Measurements from ENCODE around the gene IDH3G. TPM values are rescaled to one million over a fixed set of nuclear protein-coding genes. Genes with fewer than 3 reads are reported as not detected.
"Not testable (repeated sequence)": the region's sequence is repeated elsewhere in the genome, so short reads cannot be mapped to it uniquely, and the experiment has no call there.

Gene IDH3G
- total RNA-seq, 1 donor from 2014 or later = 80.6 TPM

DNA sequence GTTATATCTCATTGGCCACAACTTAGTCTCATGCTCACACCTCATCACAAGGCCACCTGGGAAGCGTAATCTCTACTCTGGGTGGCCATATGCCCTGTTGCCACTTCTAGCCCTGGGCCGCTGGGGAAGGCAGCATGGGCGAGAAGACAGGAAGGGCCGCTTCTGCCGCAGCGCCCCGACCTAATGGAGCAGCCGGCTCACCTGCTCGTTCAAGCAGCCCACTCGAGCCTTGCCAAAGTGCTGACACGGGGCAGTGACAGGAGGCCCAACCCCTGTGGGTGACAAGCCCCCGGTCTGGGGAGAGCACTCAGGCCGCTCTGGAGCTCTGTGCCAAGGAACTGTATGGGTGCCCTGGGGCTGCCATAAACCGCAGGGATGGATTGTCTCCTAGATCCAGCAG is 52.1 kb downstream of the IDH3G start:
- not testable (repeated sequence) for DNase-seq (ENCODE audit: low read depth); H3K27me3 ChIP-seq (ENCODE audit: control insufficient read depth, insufficient read depth, low read length); H3K4me3 ChIP-seq (ENCODE audit: low read depth, low read length); H3K36me3 ChIP-seq (ENCODE audit: control insufficient read depth, insufficient read depth, low read length)

DNA sequence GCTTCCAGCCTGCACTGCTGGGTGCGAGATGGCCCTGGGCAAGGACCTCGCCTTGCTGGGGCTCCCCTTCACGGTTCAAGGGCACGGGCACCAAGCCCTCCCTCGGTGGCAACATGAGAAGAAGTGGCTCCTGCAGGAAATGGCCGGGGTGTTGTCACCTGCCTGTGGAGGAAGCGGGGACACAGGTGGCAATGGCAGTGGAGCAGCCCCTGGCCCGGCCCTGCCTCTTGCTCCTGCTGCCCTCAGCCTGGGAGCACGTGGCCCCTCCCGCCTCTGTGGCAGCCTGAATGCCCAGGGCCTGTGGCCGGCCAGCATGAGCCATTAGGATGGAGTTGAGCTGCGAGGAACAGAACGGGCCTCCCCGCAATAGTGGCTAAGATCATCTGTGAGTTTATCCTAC is 52.7 kb downstream of the IDH3G start:
- TF ChIP-seq, protein P1, sequence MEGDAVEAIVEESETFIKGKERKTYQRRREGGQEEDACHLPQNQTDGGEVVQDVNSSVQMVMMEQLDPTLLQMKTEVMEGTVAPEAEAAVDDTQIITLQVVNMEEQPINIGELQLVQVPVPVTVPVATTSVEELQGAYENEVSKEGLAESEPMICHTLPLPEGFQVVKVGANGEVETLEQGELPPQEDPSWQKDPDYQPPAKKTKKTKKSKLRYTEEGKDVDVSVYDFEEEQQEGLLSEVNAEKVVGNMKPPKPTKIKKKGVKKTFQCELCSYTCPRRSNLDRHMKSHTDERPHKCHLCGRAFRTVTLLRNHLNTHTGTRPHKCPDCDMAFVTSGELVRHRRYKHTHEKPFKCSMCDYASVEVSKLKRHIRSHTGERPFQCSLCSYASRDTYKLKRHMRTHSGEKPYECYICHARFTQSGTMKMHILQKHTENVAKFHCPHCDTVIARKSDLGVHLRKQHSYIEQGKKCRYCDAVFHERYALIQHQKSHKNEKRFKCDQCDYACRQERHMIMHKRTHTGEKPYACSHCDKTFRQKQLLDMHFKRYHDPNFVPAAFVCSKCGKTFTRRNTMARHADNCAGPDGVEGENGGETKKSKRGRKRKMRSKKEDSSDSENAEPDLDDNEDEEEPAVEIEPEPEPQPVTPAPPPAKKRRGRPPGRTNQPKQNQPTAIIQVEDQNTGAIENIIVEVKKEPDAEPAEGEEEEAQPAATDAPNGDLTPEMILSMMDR (IDR thresholded peaks at IDR 0.05; ENCODE audit: insufficient read depth, low read length, poor library complexity, severe bottlenecking) = no peak
- H3K36me3 ChIP-seq (ENCODE audit: control insufficient read depth, insufficient read depth, low read length) = no peaks in the 10 kb centered on the region
- peaks cover 2% of the 10 kb centered on the region for H3K27me3 ChIP-seq (ENCODE audit: control insufficient read depth, insufficient read depth, low read length)
- no peak for DNase-seq (ENCODE audit: low read depth)
- H3K4me3 ChIP-seq (ENCODE audit: low read depth, low read length) = no peak overlapping the region

DNA sequence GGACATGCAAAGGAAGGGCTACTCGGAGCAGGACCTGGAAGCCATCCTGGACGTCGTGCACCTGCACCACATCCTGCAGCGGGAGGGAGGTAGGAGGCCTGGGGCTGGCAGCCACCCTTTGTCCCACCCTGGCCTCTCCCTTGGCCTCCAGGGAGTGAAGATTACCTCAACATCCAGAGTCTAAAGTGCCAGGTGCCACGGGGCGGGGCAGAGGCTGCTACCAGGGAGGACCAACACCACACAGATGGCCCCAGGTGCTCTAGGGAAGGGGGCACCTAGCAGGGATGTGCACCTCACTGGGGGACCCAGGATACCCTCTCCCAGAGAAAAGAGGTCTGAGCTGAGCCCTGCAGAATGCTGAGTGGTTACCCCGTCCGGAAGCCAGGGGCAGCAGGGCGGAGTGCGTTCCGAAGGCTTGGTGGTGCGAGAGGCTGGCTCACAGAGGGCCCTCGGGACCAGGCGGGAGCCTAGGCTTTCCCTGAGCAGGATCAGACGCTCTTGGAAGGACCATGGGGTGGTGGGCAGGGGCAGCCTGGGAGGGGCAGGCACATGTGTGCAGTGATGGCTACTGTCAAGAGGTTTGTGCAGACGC is 53.4 kb downstream of the IDH3G start:
- no peak overlapping the region for H3K4me3 ChIP-seq (ENCODE audit: low read depth, low read length)
- TF ChIP-seq, protein P1 (IDR thresholded peaks at IDR 0.05; ENCODE audit: insufficient read depth, low read length, poor library complexity, severe bottlenecking) = no peak
- H3K36me3 ChIP-seq (ENCODE audit: control insufficient read depth, insufficient read depth, low read length) = no peaks in the 10 kb centered on the region
- peaks cover 2% of the 10 kb centered on the region for H3K27me3 ChIP-seq (ENCODE audit: control insufficient read depth, insufficient read depth, low read length)
- no peak for DNase-seq (ENCODE audit: low read depth)

DNA sequence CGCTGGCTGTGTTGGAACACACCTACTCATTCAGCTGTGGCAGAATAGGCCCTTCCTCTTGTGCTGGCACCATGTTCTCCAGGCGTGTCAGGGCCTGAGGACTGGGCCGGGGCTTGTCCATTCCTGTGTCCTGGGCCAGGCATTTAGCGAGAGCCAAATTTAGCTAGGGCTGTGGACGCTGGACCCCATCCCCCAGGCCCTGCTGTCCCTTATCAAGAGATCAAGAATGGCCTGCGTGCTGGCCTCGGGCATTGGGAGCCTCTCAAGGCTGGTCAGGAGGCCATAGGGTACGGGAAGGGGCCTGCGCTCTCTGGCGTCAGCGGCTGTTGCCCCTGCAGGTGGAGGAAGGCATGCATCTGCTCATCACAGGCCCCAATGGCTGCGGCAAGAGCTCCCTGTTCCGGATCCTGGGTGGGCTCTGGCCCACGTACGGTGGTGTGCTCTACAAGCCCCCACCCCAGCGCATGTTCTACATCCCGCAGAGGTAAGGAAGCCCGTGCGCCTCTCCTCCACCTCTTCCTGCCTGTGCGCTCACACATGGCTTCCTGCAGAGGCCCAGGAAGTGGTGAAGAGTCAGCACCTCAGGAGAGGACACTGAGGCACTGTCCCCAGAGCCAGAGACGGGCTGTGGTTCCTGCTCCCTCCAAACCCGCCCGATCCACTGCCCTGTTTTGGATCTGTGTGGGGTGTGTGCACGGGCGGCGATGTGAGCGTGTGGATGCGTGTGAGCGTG is 54.3 kb downstream of the IDH3G start:
- Histone ChIP-seq H3K4me3 (ENCODE audit: low read depth, low read length) (no peak overlapping the region), H3K36me3 (ENCODE audit: control insufficient read depth, insufficient read depth, low read length) (no peaks in the 10 kb centered on the region), H3K27me3 (ENCODE audit: control insufficient read depth, insufficient read depth, low read length) (peaks cover 2% of the 10 kb centered on the region)
- no peak for DNase-seq (ENCODE audit: low read depth)
- TF ChIP-seq, protein P1 (IDR thresholded peaks at IDR 0.05; ENCODE audit: insufficient read depth, low read length, poor library complexity, severe bottlenecking) = no peak

DNA sequence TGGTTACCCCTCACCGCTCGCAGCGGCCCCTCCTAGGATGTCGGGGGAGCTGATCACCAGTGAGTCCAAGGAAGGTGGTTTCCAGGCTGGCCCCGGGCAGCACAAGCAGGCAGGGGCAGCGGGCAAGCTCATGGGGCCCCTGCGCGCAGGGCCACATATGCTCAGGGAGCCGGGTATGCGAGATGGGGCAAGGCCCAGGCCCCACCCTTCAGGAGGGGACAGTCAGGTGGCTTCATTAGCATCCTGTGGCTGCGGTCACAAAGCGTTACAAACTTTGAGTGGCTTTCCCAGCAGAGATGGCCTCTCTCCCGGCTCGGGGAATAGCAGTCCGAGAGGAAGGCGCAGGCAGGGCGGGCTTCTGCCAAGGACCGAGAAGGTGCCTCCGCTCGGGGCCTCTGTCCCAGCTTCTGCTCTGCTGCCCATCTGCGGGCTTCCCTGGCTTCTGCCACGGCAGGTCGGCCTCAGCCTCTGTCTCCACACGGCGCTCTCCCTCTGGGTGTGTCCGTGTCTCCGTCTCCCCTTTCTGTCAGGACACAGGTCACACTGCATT is 56.0 kb downstream of the IDH3G start:
- TF ChIP-seq, protein P1 (IDR thresholded peaks at IDR 0.05; ENCODE audit: insufficient read depth, low read length, poor library complexity, severe bottlenecking) = no peak
- Histone ChIP-seq H3K36me3 (ENCODE audit: control insufficient read depth, insufficient read depth, low read length) (no peaks in the 10 kb centered on the region), H3K4me3 (ENCODE audit: low read depth, low read length) (no peak overlapping the region), H3K27me3 (ENCODE audit: control insufficient read depth, insufficient read depth, low read length) (no peaks in the 10 kb centered on the region)
- DNase-seq (ENCODE audit: low read depth) = no peak

DNA sequence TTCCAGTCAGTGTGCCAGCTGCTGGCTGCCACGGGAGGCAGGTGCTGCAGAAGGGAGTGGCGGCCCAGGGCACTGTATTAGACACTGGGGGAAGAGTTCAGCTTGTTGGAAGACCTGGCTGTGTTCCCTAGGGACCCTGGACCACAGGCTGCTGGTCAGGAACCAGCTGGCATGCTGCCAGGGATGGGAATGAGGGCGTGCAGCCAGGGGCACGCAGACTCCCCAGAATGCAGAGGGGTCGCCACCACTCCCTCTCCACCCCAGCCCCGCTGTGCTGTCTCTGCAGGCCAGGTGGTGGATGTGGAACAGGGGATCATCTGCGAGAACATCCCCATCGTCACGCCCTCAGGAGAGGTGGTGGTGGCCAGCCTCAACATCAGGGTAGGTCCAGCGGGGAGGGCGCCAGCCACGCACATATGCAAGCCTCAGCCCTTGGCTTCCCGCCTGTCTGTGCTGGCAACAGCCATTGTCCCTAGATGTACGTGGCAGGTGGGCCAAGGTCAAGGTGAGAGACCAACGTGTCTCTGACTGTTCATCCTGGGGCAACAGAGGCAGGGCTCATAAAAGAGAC is 57.2 kb downstream of the IDH3G start:
- TF ChIP-seq, protein P1 (IDR thresholded peaks at IDR 0.05; ENCODE audit: insufficient read depth, low read length, poor library complexity, severe bottlenecking) = no peak
- Histone ChIP-seq H3K36me3 (ENCODE audit: control insufficient read depth, insufficient read depth, low read length) (no peaks in the 10 kb centered on the region), H3K27me3 (ENCODE audit: control insufficient read depth, insufficient read depth, low read length) (no peaks in the 10 kb centered on the region), H3K4me3 (ENCODE audit: low read depth, low read length) (no peak overlapping the region)
- no peak for DNase-seq (ENCODE audit: low read depth)

Measured in kidney epithelial cell (primary cell).